ENCODE data around the gene KIAA0930.

Gene KIAA0930

DNA sequence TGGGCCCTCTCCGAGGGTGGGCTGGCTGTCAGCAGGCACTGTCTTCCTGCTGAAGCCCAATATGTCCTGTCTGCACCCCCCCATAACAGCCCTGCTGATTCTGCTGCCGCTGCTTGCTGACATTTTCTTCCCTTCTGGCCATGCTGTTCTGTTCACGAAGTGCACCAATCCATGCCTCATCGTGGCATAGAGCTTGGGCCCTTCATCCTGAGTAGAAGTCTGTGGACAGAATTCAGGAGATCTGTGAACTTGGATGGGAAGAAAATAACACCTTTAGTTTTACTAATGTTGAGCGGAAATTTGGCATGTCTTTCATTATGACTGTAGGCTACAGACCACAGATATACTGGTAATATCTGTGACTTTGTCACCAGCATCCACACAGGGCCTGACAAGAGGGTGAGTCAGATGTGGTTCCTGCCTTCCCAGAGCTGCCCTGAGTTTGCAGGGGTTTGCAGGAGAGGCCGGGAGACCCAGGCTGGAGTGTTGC lies 14.1 kb upstream of the KIAA0930 start:
- Histone ChIP-seq H3K27ac (ENCODE audit: insufficient read depth in 1 of 2, low read depth in 1 of 2, low read length in 2 of 2, poor library complexity in 1 of 2, severe bottlenecking in 2 of 2) (no peak overlapping the region), H3K9me3 (ENCODE audit: control extremely low read depth in 1 of 5, control insufficient read depth in 4 of 5, insufficient read depth in 2 of 5, low read depth in 1 of 5, low read length in 4 of 5) (no peaks in the 10 kb centered on the region), H3K4me3 (ENCODE audit: control insufficient read depth in 1 of 7, extremely low read depth in 1 of 7, insufficient read depth in 4 of 7, low read depth in 2 of 7, low read length in 6 of 7) (no peak overlapping the region), H3K4me1 (ENCODE audit: control extremely low read depth in 1 of 4, control insufficient read depth in 4 of 4, insufficient read depth in 4 of 4, low read length in 3 of 4) (no peaks in the 10 kb centered on the region), H3K36me3 (ENCODE audit: control insufficient read depth in 4 of 4, insufficient read depth in 4 of 4, low read length in 3 of 4) (no peaks in the 10 kb centered on the region), H3K27me3 (replicated peaks in 2 of 5; ENCODE audit: control insufficient read depth in 4 of 5, insufficient read depth in 5 of 5, low read length in 4 of 5) (no peaks in the 10 kb centered on the region)
- POLR2A ChIA-PET, result no interaction called here
- CTCF ChIA-PET, result no interaction called here
- WGBS (ENCODE audit: insufficient coverage), result 98% methylated on average over 5 of the region's 6 CpGs
- no peak for DNase-seq

DNA sequence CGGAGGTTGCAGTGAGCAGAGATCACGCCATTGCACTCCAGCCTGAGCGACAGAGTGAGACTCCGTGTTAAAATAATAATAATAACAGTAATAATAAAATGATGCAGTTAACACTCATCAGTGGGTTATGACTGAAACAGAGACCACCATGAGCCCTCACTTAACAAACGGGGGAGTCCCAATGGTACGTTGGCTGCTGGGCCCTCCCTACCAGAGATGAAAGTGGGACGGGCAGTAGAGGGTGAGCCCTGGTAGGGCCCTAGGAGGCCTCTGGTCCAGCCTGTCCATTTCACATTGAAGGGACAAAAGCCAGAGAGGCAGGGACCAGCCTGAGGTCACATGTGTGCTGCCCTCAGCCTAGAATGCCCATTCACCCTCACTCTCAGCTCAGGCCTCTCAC lies 13.7 kb upstream of the KIAA0930 start:
- CTCF ChIA-PET, result no interaction called here
- Histone ChIP-seq H3K27ac (ENCODE audit: insufficient read depth in 1 of 2, low read depth in 1 of 2, low read length in 2 of 2, poor library complexity in 1 of 2, severe bottlenecking in 2 of 2) (no peak overlapping the region), H3K4me3 (ENCODE audit: control insufficient read depth in 1 of 7, extremely low read depth in 1 of 7, insufficient read depth in 4 of 7, low read depth in 2 of 7, low read length in 6 of 7) (no peak overlapping the region), H3K27me3 (replicated peaks in 2 of 5; ENCODE audit: control insufficient read depth in 4 of 5, insufficient read depth in 5 of 5, low read length in 4 of 5) (no peaks in the 10 kb centered on the region), H3K9me3 (ENCODE audit: control extremely low read depth in 1 of 5, control insufficient read depth in 4 of 5, insufficient read depth in 2 of 5, low read depth in 1 of 5, low read length in 4 of 5) (no peaks in the 10 kb centered on the region), H3K4me1 (ENCODE audit: control extremely low read depth in 1 of 4, control insufficient read depth in 4 of 4, insufficient read depth in 4 of 4, low read length in 3 of 4) (no peaks in the 10 kb centered on the region), H3K36me3 (ENCODE audit: control insufficient read depth in 4 of 4, insufficient read depth in 4 of 4, low read length in 3 of 4) (no peaks in the 10 kb centered on the region)
- POLR2A ChIA-PET, result no interaction called here
- DNase-seq, result no peak
- WGBS (ENCODE audit: insufficient coverage), result 100% methylated on average over 3 of the region's 7 CpGs

DNA sequence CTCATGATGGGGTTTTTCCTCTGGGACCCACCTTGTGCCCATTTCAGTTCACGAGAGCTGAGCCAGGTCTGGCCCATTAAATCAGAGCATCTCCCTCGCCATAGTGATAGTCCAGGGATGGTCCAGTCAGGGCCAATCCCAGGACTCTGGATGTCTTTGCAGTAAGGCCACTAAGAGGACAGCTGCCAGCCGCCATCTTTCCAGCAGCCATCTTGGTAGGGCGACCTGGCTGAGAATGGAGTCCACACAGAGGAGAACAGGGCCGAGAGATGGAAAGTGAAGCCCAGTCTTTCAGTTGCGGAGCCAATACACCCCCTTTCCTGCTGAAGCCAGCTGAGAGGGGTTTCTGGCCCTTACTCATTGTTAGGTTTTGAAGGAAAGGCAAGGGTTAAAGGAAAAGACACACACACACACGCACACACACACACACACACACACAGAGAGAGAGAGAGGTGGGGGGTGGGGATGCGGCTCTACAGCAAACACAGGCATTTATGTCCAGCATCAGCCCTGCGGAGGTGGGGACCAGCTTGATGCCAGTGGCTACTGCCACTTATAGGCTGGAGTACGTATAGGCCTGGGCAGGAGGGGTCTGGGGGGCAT lies 12.4 kb upstream of the KIAA0930 start:
- POLR2A ChIA-PET, result no interaction called here
- Histone ChIP-seq H3K27ac (ENCODE audit: insufficient read depth in 1 of 2, low read depth in 1 of 2, low read length in 2 of 2, poor library complexity in 1 of 2, severe bottlenecking in 2 of 2) (no peak overlapping the region), H3K4me1 (ENCODE audit: control extremely low read depth in 1 of 4, control insufficient read depth in 4 of 4, insufficient read depth in 4 of 4, low read length in 3 of 4) (no peaks in the 10 kb centered on the region), H3K36me3 (ENCODE audit: control insufficient read depth in 4 of 4, insufficient read depth in 4 of 4, low read length in 3 of 4) (no peaks in the 10 kb centered on the region), H3K4me3 (ENCODE audit: control insufficient read depth in 1 of 7, extremely low read depth in 1 of 7, insufficient read depth in 4 of 7, low read depth in 2 of 7, low read length in 6 of 7) (no peak overlapping the region), H3K9me3 (ENCODE audit: control extremely low read depth in 1 of 5, control insufficient read depth in 4 of 5, insufficient read depth in 2 of 5, low read depth in 1 of 5, low read length in 4 of 5) (no peaks in the 10 kb centered on the region), H3K27me3 (replicated peaks in 2 of 5; ENCODE audit: control insufficient read depth in 4 of 5, insufficient read depth in 5 of 5, low read length in 4 of 5) (no peaks in the 10 kb centered on the region)
- CTCF ChIA-PET, result interaction anchor here (1.5 kb wide), 1 partner anchor 14 kb away, joined by 4 read pairs; no protein-coding TSS in a partner anchor
- WGBS (ENCODE audit: insufficient coverage), result 100% methylated on average over 6 of the region's 10 CpGs
- no peak for DNase-seq

DNA sequence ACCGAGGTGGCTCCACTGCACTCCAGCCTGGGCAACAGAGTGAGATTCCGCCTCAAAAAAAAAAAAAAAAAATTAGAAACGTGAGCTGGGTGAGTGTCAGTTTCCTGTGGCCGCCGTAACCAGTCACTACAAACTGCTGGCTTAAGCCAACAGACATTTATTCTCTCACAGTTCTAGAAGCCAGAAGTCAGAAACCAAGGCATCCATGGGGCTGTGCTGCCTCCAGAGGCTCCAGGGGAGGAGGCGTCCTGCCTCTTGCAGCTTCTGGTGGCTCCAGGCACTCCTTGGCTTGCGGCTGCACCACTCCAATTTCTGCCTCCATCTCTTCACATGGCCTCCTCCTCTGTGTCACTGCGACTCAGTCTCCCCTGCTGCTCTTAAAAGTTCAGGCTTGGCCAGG lies 11.1 kb upstream of the KIAA0930 start:
- no peak overlapping the region for H3K4me3 ChIP-seq (ENCODE audit: control insufficient read depth in 1 of 7, extremely low read depth in 1 of 7, insufficient read depth in 4 of 7, low read depth in 2 of 7, low read length in 6 of 7)
- DNase-seq, result peak in 1 of 3 donors; percentile 29
- WGBS (ENCODE audit: insufficient coverage), result 77% methylated on average over 5 of the region's 8 CpGs
- ChIA-PET POLR2A (no interaction called here), CTCF (interaction anchor here (0.7 to 1.4 kb wide), 2 partner anchors 9 to 1058 kb away, joined by 3 read pairs; no protein-coding TSS in a partner anchor)
- H3K9me3 ChIP-seq (ENCODE audit: control extremely low read depth in 1 of 5, control insufficient read depth in 4 of 5, insufficient read depth in 2 of 5, low read depth in 1 of 5, low read length in 4 of 5), result no peaks in the 10 kb centered on the region
- H3K36me3 ChIP-seq (ENCODE audit: control insufficient read depth in 4 of 4, insufficient read depth in 4 of 4, low read length in 3 of 4), result no peaks in the 10 kb centered on the region
- H3K27ac ChIP-seq (ENCODE audit: insufficient read depth in 1 of 2, low read depth in 1 of 2, low read length in 2 of 2, poor library complexity in 1 of 2, severe bottlenecking in 2 of 2), result no peak overlapping the region
- H3K4me1 ChIP-seq (ENCODE audit: control extremely low read depth in 1 of 4, control insufficient read depth in 4 of 4, insufficient read depth in 4 of 4, low read length in 3 of 4), result peaks cover 0 to 3% (median under 1%) of the 10 kb centered on the region in 4 experiments
- no peaks in the 10 kb centered on the region for H3K27me3 ChIP-seq (replicated peaks in 2 of 5; ENCODE audit: control insufficient read depth in 4 of 5, insufficient read depth in 5 of 5, low read length in 4 of 5)

DNA sequence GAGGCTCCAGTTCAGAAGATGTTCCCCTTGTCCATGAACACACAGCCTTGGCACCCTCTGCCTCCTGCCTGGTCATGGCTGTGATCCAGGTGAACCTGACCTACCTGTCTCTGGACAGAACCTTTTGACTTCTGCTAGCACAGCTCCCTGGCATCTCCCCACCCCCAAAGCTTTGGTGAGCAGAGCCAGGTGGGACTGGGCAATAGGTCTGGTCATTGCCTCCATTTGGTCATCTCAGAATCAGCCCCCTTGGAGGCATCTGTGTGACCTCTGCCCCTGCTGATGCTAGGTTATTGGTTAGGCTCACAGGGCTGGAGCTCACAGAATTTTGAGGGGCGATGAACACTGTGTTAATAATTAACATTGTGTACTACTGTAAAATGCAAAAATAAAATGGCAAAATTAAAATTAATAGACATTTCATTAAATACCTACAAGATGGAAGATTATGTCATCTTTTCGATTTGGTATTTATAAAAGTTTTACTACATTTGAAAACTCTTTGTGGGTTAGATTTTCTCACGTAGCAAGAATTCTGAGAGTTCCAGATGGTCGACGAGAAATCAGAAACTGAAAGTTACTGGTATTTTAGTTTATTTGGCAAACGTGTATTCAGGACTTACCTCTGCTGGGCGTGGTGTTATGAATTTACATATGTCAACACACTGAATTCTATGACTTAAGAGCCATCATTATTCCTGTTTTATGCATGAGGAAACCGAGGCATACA lies 8.3 kb upstream of the KIAA0930 start:
- Histone ChIP-seq H3K27me3 (replicated peaks in 2 of 5; ENCODE audit: control insufficient read depth in 4 of 5, insufficient read depth in 5 of 5, low read length in 4 of 5) (no peaks in the 10 kb centered on the region), H3K4me1 (ENCODE audit: control extremely low read depth in 1 of 4, control insufficient read depth in 4 of 4, insufficient read depth in 4 of 4, low read length in 3 of 4) (peaks cover 0 to 16% (median 3%) of the 10 kb centered on the region in 4 experiments), H3K4me3 (ENCODE audit: control insufficient read depth in 1 of 7, extremely low read depth in 1 of 7, insufficient read depth in 4 of 7, low read depth in 2 of 7, low read length in 6 of 7) (no peak overlapping the region), H3K9me3 (ENCODE audit: control extremely low read depth in 1 of 5, control insufficient read depth in 4 of 5, insufficient read depth in 2 of 5, low read depth in 1 of 5, low read length in 4 of 5) (no peaks in the 10 kb centered on the region), H3K36me3 (ENCODE audit: control insufficient read depth in 4 of 4, insufficient read depth in 4 of 4, low read length in 3 of 4) (no peaks in the 10 kb centered on the region), H3K27ac (ENCODE audit: insufficient read depth in 1 of 2, low read depth in 1 of 2, low read length in 2 of 2, poor library complexity in 1 of 2, severe bottlenecking in 2 of 2) (no peak overlapping the region)
- 94% methylated on average over 7 of the region's 8 CpGs for WGBS (ENCODE audit: insufficient coverage)
- ChIA-PET CTCF (no interaction called here), POLR2A (no interaction called here)
- DNase-seq, result no peak

DNA sequence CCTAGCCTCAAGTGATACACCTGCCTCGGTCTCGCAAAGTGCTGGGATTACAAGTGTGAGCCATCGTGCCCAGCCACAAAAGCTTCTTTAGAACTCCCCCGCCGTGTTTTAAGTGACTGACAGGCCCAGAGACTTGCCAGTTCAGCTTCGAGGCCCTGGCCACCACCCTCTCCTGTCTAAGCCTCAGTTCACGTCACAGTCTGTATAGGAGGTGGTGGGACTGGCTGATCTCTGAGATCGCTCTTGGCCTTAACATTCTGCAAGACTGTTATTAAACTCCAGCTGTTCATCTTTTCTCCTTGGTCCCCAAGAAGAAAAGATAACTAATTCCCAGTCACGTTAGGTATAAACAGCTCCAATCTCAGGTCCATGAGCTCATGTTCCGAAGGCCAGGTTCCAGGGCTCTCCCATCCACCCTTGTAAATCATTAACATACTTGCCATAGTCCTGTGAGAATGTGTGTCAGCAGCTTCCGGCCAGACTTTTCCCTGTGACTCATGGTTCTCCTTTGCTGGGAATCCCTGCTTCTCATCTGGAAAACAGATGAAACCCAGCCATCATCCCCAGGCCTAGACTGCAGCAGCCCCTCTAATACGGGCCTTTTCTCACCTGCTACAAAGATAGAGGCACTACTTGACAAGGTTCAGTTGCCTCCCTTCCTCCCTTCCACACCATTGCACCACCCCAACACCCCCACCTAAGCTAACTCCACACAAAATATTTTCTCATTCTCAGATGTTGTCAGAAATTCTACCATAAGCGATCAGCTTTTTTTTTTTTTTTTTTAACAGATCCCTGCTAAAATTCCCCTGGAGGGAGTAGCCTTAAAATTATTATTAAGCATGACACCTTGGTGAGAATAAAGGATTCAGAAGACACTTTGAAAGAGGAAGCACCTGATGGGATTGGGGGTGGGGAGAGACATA lies 5.6 kb upstream of the KIAA0930 start:
- Histone ChIP-seq H3K27ac (ENCODE audit: insufficient read depth in 1 of 2, low read depth in 1 of 2, low read length in 2 of 2, poor library complexity in 1 of 2, severe bottlenecking in 2 of 2) (no peak overlapping the region), H3K36me3 (ENCODE audit: control insufficient read depth in 4 of 4, insufficient read depth in 4 of 4, low read length in 3 of 4) (no peaks in the 10 kb centered on the region), H3K4me3 (ENCODE audit: control insufficient read depth in 1 of 7, extremely low read depth in 1 of 7, insufficient read depth in 4 of 7, low read depth in 2 of 7, low read length in 6 of 7) (no peak overlapping the region), H3K9me3 (ENCODE audit: control extremely low read depth in 1 of 5, control insufficient read depth in 4 of 5, insufficient read depth in 2 of 5, low read depth in 1 of 5, low read length in 4 of 5) (no peaks in the 10 kb centered on the region), H3K4me1 (ENCODE audit: control extremely low read depth in 1 of 4, control insufficient read depth in 4 of 4, insufficient read depth in 4 of 4, low read length in 3 of 4) (peaks cover 0 to 20% (median 8%) of the 10 kb centered on the region in 4 experiments), H3K27me3 (replicated peaks in 2 of 5; ENCODE audit: control insufficient read depth in 4 of 5, insufficient read depth in 5 of 5, low read length in 4 of 5) (no peaks in the 10 kb centered on the region)
- WGBS (ENCODE audit: insufficient coverage), result 94% methylated on average over 11 of the region's 13 CpGs
- POLR2A ChIA-PET, result no interaction called here
- DNase-seq, result no peak
- CTCF ChIA-PET, result no interaction called here

All from common myeloid progenitor, CD34-positive (primary cell).